Stromal cell of bone marrow (primary cell): ENCODE data around the gene CARNS1.
"Not testable (repeated sequence)": the region's sequence is repeated elsewhere in the genome, so short reads cannot be mapped to it uniquely, and the experiment has no call there.

Experiments
- DNase-seq: peaks from one replicate; pipeline ENCODE4 v3.0.0-alpha.2; 2012; ENCODE audit warnings: low read depth

The CARNS1 gene

GRCh38 chr11:67396587-67397389 lies 18.7 kb upstream of the CARNS1 start:
- DNase-seq, result no peak

- no peak for DNase-seq
Observed at GRCh38 chr11:67397536-67397935, 17.9 kb upstream of the CARNS1 start.

GRCh38 chr11:67397986-67398660 lies 17.4 kb upstream of the CARNS1 start:
- no peak for DNase-seq

- no peak for DNase-seq
Observed at GRCh38 chr11:67398661-67399563, 16.6 kb upstream of the CARNS1 start.

- no peak for DNase-seq
Observed at GRCh38 chr11:67400251-67400941, 15.1 kb upstream of the CARNS1 start.

- no peak for DNase-seq
Observed at GRCh38 chr11:67400942-67401494, 14.5 kb upstream of the CARNS1 start.

- DNase-seq, result peak; percentile 72
Observed at GRCh38 chr11:67401495-67402191, 13.8 kb upstream of the CARNS1 start, which contains the start of gene PPP1CA. Gene PPP1CA (minus strand): TSS chr11:67401858. CDS start chr11:67401782, 76 bp downstream.

- not testable (repeated sequence) for DNase-seq
Observed at GRCh38 chr11:67402192-67402839, 13.2 kb upstream of the CARNS1 start.

- not testable (repeated sequence) for DNase-seq
Observed at GRCh38 chr11:67403085-67403484, 12.4 kb upstream of the CARNS1 start.

- DNase-seq, result no peak
Observed at GRCh38 chr11:67404515-67405195, 10.8 kb upstream of the CARNS1 start.

- DNase-seq, result no peak
Observed at GRCh38 chr11:67405196-67405567, 10.3 kb upstream of the CARNS1 start.

GRCh38 chr11:67405688-67406339 lies 9.7 kb upstream of the CARNS1 start:
- DNase-seq, result no peak

GRCh38 chr11:67406420-67406968 lies 9.0 kb upstream of the CARNS1 start:
- no peak for DNase-seq

- DNase-seq, result no peak
Observed at GRCh38 chr11:67406969-67407687, 8.3 kb upstream of the CARNS1 start.

- no peak for DNase-seq
Observed at GRCh38 chr11:67407688-67408163, 7.8 kb upstream of the CARNS1 start.

- no peak for DNase-seq
Observed at GRCh38 chr11:67408437-67409200, 6.9 kb upstream of the CARNS1 start.

GRCh38 chr11:67409261-67409666 lies 6.2 kb upstream of the CARNS1 start:
- no peak for DNase-seq
